Glutamatergic neuron (in vitro differentiated cells): ENCODE data around the gene SPTBN1. TPM values are rescaled to one million over a fixed set of nuclear protein-coding genes. Genes with fewer than 3 reads are reported as not detected.

Experiments
- DNase-seq: peaks from one replicate; pipeline ENCODE4 v3.0.0; 2022
- H3K27ac Mint-ChIP-seq: one replicate; pipeline ENCODE4 v1.8.0; 2020; ENCODE audit warnings: mild to moderate bottlenecking, mixed read lengths, inconsistent platforms; ENCODE audit not compliant: unreplicated experiment
- H3K27me3 Mint-ChIP-seq: one replicate; pipeline ENCODE4 v1.8.0; 2020; ENCODE audit warnings: mild to moderate bottlenecking, moderate library complexity, mixed read lengths, inconsistent platforms; ENCODE audit not compliant: unreplicated experiment
- H3K36me3 Mint-ChIP-seq: one replicate; pipeline ENCODE4 v1.8.0; 2020; ENCODE audit warnings: mild to moderate bottlenecking, mixed read lengths, inconsistent platforms; ENCODE audit not compliant: unreplicated experiment
- H3K4me1 Mint-ChIP-seq: one replicate; pipeline ENCODE4 v1.8.0; 2020; ENCODE audit warnings: mild to moderate bottlenecking, low read depth, mixed read lengths, inconsistent platforms; ENCODE audit not compliant: unreplicated experiment
- H3K4me3 Mint-ChIP-seq: one replicate; pipeline ENCODE4 v1.8.0; 2020; ENCODE audit warnings: mild to moderate bottlenecking, mixed read lengths, inconsistent platforms; ENCODE audit not compliant: unreplicated experiment
- H3K9me3 Mint-ChIP-seq: one replicate; pipeline ENCODE4 v1.8.0; 2020; ENCODE audit warnings: mild to moderate bottlenecking, moderate library complexity, mixed read lengths, inconsistent platforms; ENCODE audit not compliant: unreplicated experiment
- total RNA-seq: library from RNA; stranded (reverse); fragmentation: NEBNext Ultra II Directional; extraction: Animal tissue kit (Norgen Biotek cat#: 25700); gene quantifications from one replicate; pipeline ENCODE4 v1.2.1, GENCODE V29; 2021; ENCODE audit not compliant: unreplicated experiment
- TF ChIP-seq, protein P1 (sequence below): fragments of 200-600 bp; sonication (generic); IDR thresholded peaks from one replicate; pipeline ENCODE4 v1.5.0; 2021; ENCODE audit not compliant: partially characterized antibody, unreplicated experiment

Gene SPTBN1
- total RNA-seq, 1 donor from 2014 or later = 385 TPM

DNA sequence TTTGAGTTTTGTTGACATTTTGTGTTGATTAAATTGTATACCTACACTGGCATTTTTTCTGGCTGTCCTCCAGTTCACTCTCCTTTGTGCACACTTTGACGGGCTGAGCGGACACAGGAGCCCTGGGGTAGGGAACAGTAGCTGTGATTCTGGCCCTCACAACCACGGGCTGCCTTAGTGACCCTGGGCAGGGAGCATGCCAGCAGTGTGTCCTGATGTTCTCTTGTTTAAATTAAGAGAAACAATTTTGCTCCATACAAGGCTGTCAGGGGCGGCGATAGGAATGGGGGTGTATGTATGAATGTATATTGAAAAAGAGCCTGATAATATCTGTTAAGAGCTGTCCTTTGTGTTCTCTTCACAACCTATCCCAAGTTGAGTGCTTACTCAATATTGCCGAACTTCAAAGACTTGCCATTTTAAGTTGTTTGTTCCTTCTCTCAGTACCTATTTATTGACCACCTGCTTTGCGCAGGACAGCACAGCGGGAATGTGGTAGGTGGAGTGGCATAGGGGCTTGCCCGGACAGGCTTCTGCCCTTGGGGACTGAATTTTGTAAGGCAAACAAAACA, 163.6 kb downstream of the SPTBN1 start:
- H3K27me3 Mint-ChIP-seq = peaks cover 4% of the 10 kb centered on the region
- H3K9me3 Mint-ChIP-seq = peaks cover 13% of the 10 kb centered on the region
- peaks cover 3% of the 10 kb centered on the region for H3K36me3 Mint-ChIP-seq
- no peak for DNase-seq
- no peak overlapping the region for H3K4me3 Mint-ChIP-seq
- H3K27ac Mint-ChIP-seq = no peak overlapping the region
- TF ChIP-seq, protein P1, sequence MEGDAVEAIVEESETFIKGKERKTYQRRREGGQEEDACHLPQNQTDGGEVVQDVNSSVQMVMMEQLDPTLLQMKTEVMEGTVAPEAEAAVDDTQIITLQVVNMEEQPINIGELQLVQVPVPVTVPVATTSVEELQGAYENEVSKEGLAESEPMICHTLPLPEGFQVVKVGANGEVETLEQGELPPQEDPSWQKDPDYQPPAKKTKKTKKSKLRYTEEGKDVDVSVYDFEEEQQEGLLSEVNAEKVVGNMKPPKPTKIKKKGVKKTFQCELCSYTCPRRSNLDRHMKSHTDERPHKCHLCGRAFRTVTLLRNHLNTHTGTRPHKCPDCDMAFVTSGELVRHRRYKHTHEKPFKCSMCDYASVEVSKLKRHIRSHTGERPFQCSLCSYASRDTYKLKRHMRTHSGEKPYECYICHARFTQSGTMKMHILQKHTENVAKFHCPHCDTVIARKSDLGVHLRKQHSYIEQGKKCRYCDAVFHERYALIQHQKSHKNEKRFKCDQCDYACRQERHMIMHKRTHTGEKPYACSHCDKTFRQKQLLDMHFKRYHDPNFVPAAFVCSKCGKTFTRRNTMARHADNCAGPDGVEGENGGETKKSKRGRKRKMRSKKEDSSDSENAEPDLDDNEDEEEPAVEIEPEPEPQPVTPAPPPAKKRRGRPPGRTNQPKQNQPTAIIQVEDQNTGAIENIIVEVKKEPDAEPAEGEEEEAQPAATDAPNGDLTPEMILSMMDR = no peak
- peaks cover 13% of the 10 kb centered on the region for H3K4me1 Mint-ChIP-seq

GRCh38 chr2:54620948-54621347, 164.8 kb downstream of the SPTBN1 start:
- Mint-ChIP-seq H3K27ac (peak overlapping the region; percentile 36), H3K9me3 (peaks cover 15% of the 10 kb centered on the region), H3K4me3 (no peak overlapping the region), H3K36me3 (peaks cover 3% of the 10 kb centered on the region), H3K27me3 (peaks cover 4% of the 10 kb centered on the region), H3K4me1 (peaks cover 14% of the 10 kb centered on the region)
- no peak for DNase-seq
- TF ChIP-seq, protein P1 = no peak

DNA sequence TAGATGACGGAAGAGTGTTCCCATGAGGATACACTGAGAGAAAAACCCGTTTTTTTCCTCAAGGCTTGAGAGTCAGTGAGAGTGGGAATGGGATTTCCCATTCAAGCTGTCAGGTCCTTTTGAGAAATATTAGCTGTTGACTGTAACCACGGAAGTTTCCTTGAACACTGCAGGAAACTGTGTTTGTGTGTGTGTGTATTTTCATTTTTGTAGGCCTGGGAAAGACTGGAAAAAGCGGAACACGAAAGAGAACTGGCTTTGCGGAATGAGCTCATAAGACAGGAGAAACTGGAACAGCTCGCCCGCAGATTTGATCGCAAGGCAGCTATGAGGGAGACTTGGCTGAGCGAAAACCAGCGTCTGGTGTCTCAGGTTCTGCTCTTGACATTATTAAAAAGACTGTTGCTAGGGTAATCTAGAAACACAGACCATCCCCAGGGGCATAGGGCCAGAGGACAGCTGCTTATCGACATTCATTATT, 168.5 kb downstream of the SPTBN1 start:
- TF ChIP-seq, protein P1 = no peak
- peak; percentile 57 for DNase-seq
- Mint-ChIP-seq H3K4me1 (peaks cover 14% of the 10 kb centered on the region), H3K27me3 (peaks cover 9% of the 10 kb centered on the region), H3K9me3 (peaks cover 16% of the 10 kb centered on the region), H3K4me3 (peak overlapping the region; percentile 78), H3K27ac (peak overlapping the region; percentile 87), H3K36me3 (peaks cover 13% of the 10 kb centered on the region)

DNA sequence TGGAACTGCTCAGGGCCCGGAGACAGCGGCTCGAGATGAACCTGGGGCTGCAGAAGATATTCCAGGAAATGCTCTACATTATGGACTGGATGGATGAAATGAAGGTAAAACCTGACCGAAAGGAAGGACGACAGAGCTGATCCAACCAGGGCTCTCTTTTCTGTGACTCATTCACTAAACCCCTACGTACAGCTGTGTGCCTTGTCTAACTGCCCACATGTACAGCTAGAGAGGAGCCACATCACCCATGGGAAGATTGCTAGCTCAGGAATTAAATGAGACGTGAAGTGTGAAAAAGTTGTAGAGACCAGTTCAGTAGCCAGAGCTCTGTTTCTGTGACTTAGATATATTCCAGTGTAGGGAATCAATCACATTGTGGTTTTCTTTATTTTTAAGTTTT, 170.0 kb downstream of the SPTBN1 start:
- Mint-ChIP-seq H3K9me3 (peaks cover 21% of the 10 kb centered on the region), H3K27me3 (peaks cover 17% of the 10 kb centered on the region), H3K4me1 (peaks cover 14% of the 10 kb centered on the region), H3K36me3 (peaks cover 24% of the 10 kb centered on the region), H3K4me3 (no peak overlapping the region), H3K27ac (no peak overlapping the region)
- DNase-seq = no peak
- TF ChIP-seq, protein P1 = no peak

DNA sequence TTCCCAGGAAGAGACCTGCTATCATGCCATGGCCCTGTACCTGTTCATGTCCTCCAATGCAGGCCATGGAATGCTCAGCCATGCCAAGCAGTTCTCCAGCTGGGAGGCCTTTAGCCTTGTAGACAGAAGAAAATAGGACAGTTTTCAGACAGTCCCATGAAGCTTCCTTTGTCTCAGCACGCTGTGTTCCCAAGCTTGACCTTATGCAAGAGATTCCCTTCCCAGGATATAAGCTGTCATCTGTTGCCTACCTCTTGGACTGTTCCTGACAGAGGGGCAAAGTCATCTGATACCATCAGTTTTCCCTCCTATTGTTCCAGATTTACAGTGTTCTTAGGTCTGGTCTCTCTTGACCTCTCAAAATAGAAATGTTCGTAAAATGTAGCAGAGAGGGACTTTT, 170.8 kb downstream of the SPTBN1 start:
- Mint-ChIP-seq H3K27me3 (peaks cover 18% of the 10 kb centered on the region), H3K4me3 (no peak overlapping the region), H3K27ac (no peak overlapping the region), H3K9me3 (peaks cover 22% of the 10 kb centered on the region), H3K4me1 (peaks cover 14% of the 10 kb centered on the region), H3K36me3 (peaks cover 25% of the 10 kb centered on the region)
- TF ChIP-seq, protein P1 = no peak
- DNase-seq = no peak
